Panc1 (cell line): ENCODE data around the gene PLEKHA1. TPM values are rescaled to one million over a fixed set of nuclear protein-coding genes. Genes with fewer than 3 reads are reported as not detected.
A peak's percentile ranks its signal among the peaks of the same experiment; 100 is the strongest.

Experiments used
- ATAC-seq: fragments of 200-7000 bp; cut with Tn5 transposase; 2 replicates; pipeline ENCODE4 v1.9.1; 2020; ENCODE audit warnings: mild to moderate bottlenecking, moderate library complexity
- Bru-seq: library from RNA; stranded (reverse); fragments of 400-500 nt; gene quantifications from one replicate; lab custom pipeline; 2021; lab: Mats Ljungman, UMichigan
- BruChase-seq, 2 experiments: library from RNA; stranded (reverse); fragments of 400-500 nt; gene quantifications; one replicate each; lab custom pipeline; 2021; lab: Mats Ljungman, UMichigan
- BruUV-seq: library from RNA; stranded (reverse); fragments of 400-500 nt; replicated peaks from 2 replicates; lab custom pipeline; 2021; lab: Mats Ljungman, UMichigan
- CTCF ChIA-PET: fragments of 300-600 bp; sonication (Branson Sonifier 250); formaldehyde crosslinking; loops from one replicate; lab custom pipeline; 2022; ENCODE audit warnings: antibody characterized with exemption; lab: Charles Lee
- POLR2A ChIA-PET: fragments of 300-600 bp; sonication (Branson Sonifier 250); formaldehyde crosslinking; loops from one replicate; lab custom pipeline; 2022; ENCODE audit warnings: antibody characterized with exemption; lab: Charles Lee
- DNase-seq: peaks from one replicate; pipeline ENCODE4 v3.0.0-alpha.2; 2010; ENCODE audit warnings: low read depth, low spot score
- H3K27ac ChIP-seq: 2 replicates; pipeline ENCODE4 v1.5.1; 2011; ENCODE audit warnings: mild to moderate bottlenecking, low read length, inconsistent platforms
- H3K27me3 ChIP-seq: fragments of 200-500 bp; sonication (Bioruptor generic); 2 replicates; pipeline ENCODE4 v1.6.0; 2014; ENCODE audit warnings: low read length, inconsistent platforms; ENCODE audit not compliant: control insufficient read depth, insufficient read depth
- H3K36me3 ChIP-seq: fragments of 200-500 bp; sonication (Bioruptor generic); 2 replicates; pipeline ENCODE4 v1.5.1; 2014; ENCODE audit warnings: inconsistent platforms, mild to moderate bottlenecking, low read length, moderate library complexity; ENCODE audit not compliant: control insufficient read depth, insufficient read depth
- H3K4me1 ChIP-seq: 2 replicates; pipeline ENCODE4 v1.5.1; 2011; ENCODE audit warnings: inconsistent platforms, mild to moderate bottlenecking, low read length, moderate library complexity; ENCODE audit not compliant: control insufficient read depth, insufficient read depth
- H3K4me3 ChIP-seq, 2 experiments: 2 replicates each; pipeline ENCODE4 v1.5.1; 2011 to 2012; ENCODE audit warnings: low read depth in 2 of 2, low read length in 2 of 2, mild to moderate bottlenecking in 2 of 2, inconsistent platforms in 1 of 2, moderate library complexity in 1 of 2
- H3K9me3 ChIP-seq: fragments of 200-500 bp; sonication (Bioruptor generic); 2 replicates; pipeline ENCODE4 v1.5.1; 2014; ENCODE audit warnings: low read depth, mild to moderate bottlenecking, inconsistent platforms, low read length, moderate library complexity; ENCODE audit not compliant: control insufficient read depth, insufficient read depth
- POLR2AphosphoS5 ChIP-seq: IDR thresholded peaks from 2 replicates; pipeline ENCODE4 v1.6.1; 2012; ENCODE audit warnings: mild to moderate bottlenecking, low read depth, low read length, moderate library complexity
- SIN3A ChIP-seq: IDR thresholded peaks from 2 replicates; pipeline ENCODE4 v1.6.1; 2012; ENCODE audit warnings: low read depth, mild to moderate bottlenecking, low read length, moderate library complexity, borderline replicate concordance; ENCODE audit not compliant: insufficient read depth
- TCF7L2 ChIP-seq: IDR thresholded peaks from 2 replicates; pipeline ENCODE4 v1.6.1; 2011; ENCODE audit warnings: mild to moderate bottlenecking, low read depth, low read length, inconsistent platforms
- in situ Hi-C: cut with HindIII; loops from 2 replicates; pipeline ENCODE4 v1.10.0; 2016; ENCODE audit warnings: low sequenced_read_pairs, low pct_unique_long_range_greater_than_20kb
- intact Hi-C: fragments of 100-400 bp; cut with micrococcal nuclease; formaldehyde crosslinking; loops from one replicate; pipeline ENCODE4 v1.10.0; 2022; ENCODE audit not compliant: unreplicated experiment
- long read RNA-seq: library from polyadenylated mRNA; unstranded; transcript quantifications from one replicate; pipeline ENCODE4 v2.0.0, GENCODE V29; 2021; ENCODE audit not compliant: unreplicated experiment
- polyA plus RNA-seq: library from polyadenylated mRNA; unstranded; fragments of >200 nt; gene quantifications from one replicate; pipeline ENCODE4 v1.2.1, GENCODE V29; 2012; ENCODE audit warnings: missing spikeins; ENCODE audit not compliant: insufficient read length
- total RNA-seq: library from RNA; stranded (reverse); gene quantifications from one replicate; pipeline ENCODE4 v1.2.1, GENCODE V29; 2021; ENCODE audit not compliant: unreplicated experiment
- TF ChIP-seq, protein P1 (sequence below), 2 experiments: IDR thresholded peaks; 2 replicates each; pipeline ENCODE4 v1.6.1; 2011 to 2012; ENCODE audit warnings: low read depth in 2 of 2, control low read depth in 1 of 2, low read length in 1 of 2, mild to moderate bottlenecking in 1 of 2, moderate library complexity in 1 of 2; ENCODE audit not compliant: insufficient read depth in 1 of 2
- TF ChIP-seq, protein P2 (sequence below): fragments of 450-650 bp; IDR thresholded peaks from 2 replicates; pipeline ENCODE4 v1.5.1; 2017; ENCODE audit warnings: mild to moderate bottlenecking

PLEKHA1 gene
- total RNA-seq (95.5 TPM), Bru-seq, nascent RNA (percentile 96 among the genes with signal in this experiment), BruChase-seq, experiment 1, labeled RNA remaining after a 2-hour chase (percentile 98 among the genes with signal in this experiment), BruChase-seq, experiment 2, labeled RNA remaining after a 6-hour chase (percentile 96 among the genes with signal in this experiment)
- 52.9 TPM for polyA plus RNA-seq
- long read RNA-seq, full-length matches to known transcripts = 27 of 245 reads
- long read RNA-seq, partial matches to known transcripts = 27 of 245 reads
- long read RNA-seq, other reads (novel, unspliced or antisense) = 191 of 245 reads

DNA sequence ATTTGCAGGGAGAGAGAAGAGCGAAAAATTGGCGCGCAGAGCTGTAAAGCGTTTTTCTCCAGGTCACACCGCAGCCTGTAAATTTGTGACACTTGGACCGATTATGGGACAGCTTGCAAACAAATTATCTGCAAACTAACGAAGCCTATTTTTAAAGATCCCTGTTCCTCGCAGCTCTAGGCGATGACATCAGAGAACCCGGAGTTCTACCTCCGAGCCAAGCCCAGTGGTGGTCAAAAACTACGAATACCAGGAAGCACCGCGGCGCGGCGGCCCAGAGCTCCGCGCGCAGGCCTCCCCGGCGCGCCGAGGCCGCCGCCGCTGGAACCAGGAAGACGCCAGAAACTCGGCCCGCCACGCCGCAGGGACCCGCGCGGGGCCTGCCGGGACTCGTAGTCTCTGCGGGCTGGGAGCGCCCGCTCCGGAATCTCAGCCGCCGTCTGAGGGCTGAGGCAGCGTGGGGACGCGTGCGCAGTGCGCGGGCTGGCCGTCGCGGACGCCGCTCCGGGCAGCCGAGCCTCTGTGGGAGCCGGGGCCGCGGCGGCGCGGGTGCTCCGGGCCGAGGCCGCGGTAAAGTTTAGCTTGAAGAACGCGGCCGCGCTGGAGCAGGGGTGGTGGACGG lies at the start of gene PLEKHA1:
TSS of gene PLEKHA1 (plus strand) at position 472 of the 622 bp plus-strand sequence. CDS start 18,493 bp downstream, outside the sequence.
- Histone ChIP-seq H3K9me3 (no peaks in the 10 kb centered on the region), H3K27me3 (no peaks in the 10 kb centered on the region), H3K4me1 (peaks cover 26% of the 10 kb centered on the region), H3K36me3 (peaks cover 4% of the 10 kb centered on the region; the same call in 1 of the 2 replicates), H3K27ac (peak within 1 kb of the TSS; percentile 91), H3K4me3 (peak within 1 kb of the TSS; percentile 86 to 90)
- intact Hi-C loops = loop anchor here (2.0 kb wide), 2 partner anchors 64 to 72 kb away; no protein-coding TSS in a partner anchor
- TF ChIP-seq, protein P1, sequence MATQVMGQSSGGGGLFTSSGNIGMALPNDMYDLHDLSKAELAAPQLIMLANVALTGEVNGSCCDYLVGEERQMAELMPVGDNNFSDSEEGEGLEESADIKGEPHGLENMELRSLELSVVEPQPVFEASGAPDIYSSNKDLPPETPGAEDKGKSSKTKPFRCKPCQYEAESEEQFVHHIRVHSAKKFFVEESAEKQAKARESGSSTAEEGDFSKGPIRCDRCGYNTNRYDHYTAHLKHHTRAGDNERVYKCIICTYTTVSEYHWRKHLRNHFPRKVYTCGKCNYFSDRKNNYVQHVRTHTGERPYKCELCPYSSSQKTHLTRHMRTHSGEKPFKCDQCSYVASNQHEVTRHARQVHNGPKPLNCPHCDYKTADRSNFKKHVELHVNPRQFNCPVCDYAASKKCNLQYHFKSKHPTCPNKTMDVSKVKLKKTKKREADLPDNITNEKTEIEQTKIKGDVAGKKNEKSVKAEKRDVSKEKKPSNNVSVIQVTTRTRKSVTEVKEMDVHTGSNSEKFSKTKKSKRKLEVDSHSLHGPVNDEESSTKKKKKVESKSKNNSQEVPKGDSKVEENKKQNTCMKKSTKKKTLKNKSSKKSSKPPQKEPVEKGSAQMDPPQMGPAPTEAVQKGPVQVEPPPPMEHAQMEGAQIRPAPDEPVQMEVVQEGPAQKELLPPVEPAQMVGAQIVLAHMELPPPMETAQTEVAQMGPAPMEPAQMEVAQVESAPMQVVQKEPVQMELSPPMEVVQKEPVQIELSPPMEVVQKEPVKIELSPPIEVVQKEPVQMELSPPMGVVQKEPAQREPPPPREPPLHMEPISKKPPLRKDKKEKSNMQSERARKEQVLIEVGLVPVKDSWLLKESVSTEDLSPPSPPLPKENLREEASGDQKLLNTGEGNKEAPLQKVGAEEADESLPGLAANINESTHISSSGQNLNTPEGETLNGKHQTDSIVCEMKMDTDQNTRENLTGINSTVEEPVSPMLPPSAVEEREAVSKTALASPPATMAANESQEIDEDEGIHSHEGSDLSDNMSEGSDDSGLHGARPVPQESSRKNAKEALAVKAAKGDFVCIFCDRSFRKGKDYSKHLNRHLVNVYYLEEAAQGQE (IDR thresholded peaks at IDR 0.05; ENCODE audit: insufficient read depth in 1 of 2, low read depth in 2 of 2, low read length in 1 of 2) = no peak
- TF ChIP-seq TCF7L2 (peak; percentile 47; the same call in 1 of the 2 replicates), SIN3A (peak; percentile 77; the same call in 1 of the 2 replicates), POLR2AphosphoS5 (peak; percentile 70)
- DNase-seq (peak; percentile 70), ATAC-seq (peak; percentile 98)
- in situ Hi-C loops = no loop called here
- CTCF ChIA-PET = interaction anchor here (1.5 kb wide), 1 partner anchor 63 kb away, joined by 4 read pairs; no protein-coding TSS in a partner anchor
- BruUV-seq = no TSS peak
- POLR2A ChIA-PET = interaction anchor here (0.6 to 1.0 kb wide), 9 partner anchors 18 to 106 kb away, joined by 3 to 11 read pairs (median 3); no protein-coding TSS in a partner anchor

DNA sequence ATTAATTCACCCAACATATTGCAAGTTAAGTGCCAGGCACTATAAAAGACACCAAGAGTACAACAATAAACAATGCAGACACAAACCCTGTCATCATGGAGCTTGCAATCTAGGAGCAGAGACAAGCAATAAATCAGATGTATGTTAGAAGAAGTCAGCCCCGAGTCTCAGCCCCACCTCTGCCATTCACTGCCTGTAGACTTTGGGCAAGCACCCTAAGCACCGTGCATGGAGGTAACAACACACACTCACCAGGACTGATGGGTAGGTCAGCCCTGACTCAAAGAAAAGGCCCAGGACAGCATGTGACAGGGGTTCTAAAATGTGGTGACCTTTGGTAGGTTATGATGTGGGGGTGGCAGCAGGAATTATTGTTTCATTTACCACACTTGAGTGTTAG lies 49.3 kb upstream of the PLEKHA1 start:
- ChIA-PET CTCF (no interaction called here), POLR2A (no interaction called here)
- Histone ChIP-seq H3K27ac (no peak overlapping the region), H3K9me3 (0 out of 2 replicates have a peak, but pooled peaks cover 4% of the 10 kb centered on the region), H3K27me3 (no peaks in the 10 kb centered on the region), H3K4me1 (no peaks in the 10 kb centered on the region), H3K36me3 (no peaks in the 10 kb centered on the region), H3K4me3 (no peak overlapping the region)
- in situ Hi-C loops (no loop called here), intact Hi-C loops (no loop called here)
- TF ChIP-seq SIN3A = no peak
- DNase-seq = no peak
- no peak for ATAC-seq
- BruUV-seq = no TSS peak

DNA sequence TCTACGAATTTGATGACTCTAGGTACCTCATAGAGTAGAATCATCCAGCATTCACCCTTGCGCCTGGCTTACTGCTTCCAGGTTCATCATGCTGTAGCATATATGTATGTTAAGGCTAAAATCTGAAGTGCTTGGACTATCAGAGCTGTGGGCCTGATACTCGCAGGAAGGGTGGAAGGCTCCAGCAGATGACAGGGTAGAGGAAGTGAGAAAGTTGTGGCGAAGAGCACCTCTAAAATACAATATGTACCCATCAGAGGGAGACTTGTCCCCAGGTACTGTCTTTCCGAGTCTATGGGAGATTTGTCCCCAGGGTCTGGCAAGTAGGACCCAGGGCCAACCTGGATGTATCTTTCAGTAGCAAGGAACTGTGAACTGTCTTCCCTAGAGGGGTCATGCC lies 48.1 kb upstream of the PLEKHA1 start:
- H3K27ac ChIP-seq = peak overlapping the region; percentile 5; the same call in 1 of the 2 replicates
- H3K36me3 ChIP-seq = no peaks in the 10 kb centered on the region
- DNase-seq = no peak
- POLR2A ChIA-PET = no interaction called here
- TF ChIP-seq TCF7L2 = no peak
- TF ChIP-seq, protein P2, sequence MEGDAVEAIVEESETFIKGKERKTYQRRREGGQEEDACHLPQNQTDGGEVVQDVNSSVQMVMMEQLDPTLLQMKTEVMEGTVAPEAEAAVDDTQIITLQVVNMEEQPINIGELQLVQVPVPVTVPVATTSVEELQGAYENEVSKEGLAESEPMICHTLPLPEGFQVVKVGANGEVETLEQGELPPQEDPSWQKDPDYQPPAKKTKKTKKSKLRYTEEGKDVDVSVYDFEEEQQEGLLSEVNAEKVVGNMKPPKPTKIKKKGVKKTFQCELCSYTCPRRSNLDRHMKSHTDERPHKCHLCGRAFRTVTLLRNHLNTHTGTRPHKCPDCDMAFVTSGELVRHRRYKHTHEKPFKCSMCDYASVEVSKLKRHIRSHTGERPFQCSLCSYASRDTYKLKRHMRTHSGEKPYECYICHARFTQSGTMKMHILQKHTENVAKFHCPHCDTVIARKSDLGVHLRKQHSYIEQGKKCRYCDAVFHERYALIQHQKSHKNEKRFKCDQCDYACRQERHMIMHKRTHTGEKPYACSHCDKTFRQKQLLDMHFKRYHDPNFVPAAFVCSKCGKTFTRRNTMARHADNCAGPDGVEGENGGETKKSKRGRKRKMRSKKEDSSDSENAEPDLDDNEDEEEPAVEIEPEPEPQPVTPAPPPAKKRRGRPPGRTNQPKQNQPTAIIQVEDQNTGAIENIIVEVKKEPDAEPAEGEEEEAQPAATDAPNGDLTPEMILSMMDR = no peak
- TF ChIP-seq POLR2AphosphoS5 = no peak
- no peak for TF ChIP-seq SIN3A
- TF ChIP-seq, protein P1 (IDR thresholded peaks at IDR 0.05; ENCODE audit: insufficient read depth in 1 of 2, low read depth in 2 of 2, low read length in 1 of 2) = no peak
- CTCF ChIA-PET = no interaction called here
- ATAC-seq = no peak
- no peaks in the 10 kb centered on the region for H3K4me1 ChIP-seq
- H3K4me3 ChIP-seq = no peak overlapping the region
- in situ Hi-C loops = no loop called here
- no peaks in the 10 kb centered on the region for H3K9me3 ChIP-seq
- no TSS peak for BruUV-seq
- intact Hi-C loops = no loop called here
- H3K27me3 ChIP-seq = no peaks in the 10 kb centered on the region
